HG03108 (cell line): Measurements from ENCODE around the gene DQX1.

Source experiments
- ATAC-seq: cut with Tn5 transposase; IDR thresholded peaks from one replicate; pipeline ENCODE4 v1.9.1; 2021; ENCODE audit warnings: moderate library complexity; ENCODE audit not compliant: unreplicated experiment

DQX1 gene

DNA sequence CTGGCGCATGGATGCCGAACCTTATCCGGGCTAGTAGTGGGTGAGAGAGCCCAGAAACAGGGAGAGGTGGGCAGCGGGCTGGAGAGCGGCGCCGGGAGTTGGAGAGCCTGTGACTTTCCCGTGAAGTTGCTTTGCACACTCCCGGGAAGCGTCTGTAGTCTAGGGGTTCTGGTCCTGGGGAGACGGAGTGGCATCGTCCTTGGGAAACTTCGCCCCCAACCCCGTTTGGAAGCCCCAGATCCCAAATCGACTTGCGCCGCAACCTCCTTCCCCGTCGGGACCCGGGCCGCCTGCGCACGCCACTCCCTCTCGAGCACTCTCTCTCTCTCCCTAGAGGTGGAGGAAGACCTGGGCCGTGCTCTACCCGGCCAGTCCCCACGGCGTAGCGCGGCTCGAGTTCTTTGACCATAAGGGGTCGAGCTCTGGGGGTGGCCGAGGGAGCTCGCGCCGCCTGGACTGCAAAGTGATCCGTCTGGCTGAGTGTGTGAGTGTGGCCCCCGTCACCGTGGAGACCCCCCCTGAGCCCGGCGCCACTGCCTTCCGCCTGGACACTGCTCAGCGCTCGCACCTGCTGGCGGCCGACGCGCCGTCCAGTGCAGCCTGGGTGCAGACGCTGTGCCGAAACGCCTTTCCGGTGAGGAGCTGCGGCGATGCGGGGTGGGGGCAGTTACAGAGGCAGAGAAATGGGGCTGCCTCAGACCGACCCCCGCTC, 28.9 kb upstream of the DQX1 start:
- ATAC-seq: peak; percentile 27

DNA sequence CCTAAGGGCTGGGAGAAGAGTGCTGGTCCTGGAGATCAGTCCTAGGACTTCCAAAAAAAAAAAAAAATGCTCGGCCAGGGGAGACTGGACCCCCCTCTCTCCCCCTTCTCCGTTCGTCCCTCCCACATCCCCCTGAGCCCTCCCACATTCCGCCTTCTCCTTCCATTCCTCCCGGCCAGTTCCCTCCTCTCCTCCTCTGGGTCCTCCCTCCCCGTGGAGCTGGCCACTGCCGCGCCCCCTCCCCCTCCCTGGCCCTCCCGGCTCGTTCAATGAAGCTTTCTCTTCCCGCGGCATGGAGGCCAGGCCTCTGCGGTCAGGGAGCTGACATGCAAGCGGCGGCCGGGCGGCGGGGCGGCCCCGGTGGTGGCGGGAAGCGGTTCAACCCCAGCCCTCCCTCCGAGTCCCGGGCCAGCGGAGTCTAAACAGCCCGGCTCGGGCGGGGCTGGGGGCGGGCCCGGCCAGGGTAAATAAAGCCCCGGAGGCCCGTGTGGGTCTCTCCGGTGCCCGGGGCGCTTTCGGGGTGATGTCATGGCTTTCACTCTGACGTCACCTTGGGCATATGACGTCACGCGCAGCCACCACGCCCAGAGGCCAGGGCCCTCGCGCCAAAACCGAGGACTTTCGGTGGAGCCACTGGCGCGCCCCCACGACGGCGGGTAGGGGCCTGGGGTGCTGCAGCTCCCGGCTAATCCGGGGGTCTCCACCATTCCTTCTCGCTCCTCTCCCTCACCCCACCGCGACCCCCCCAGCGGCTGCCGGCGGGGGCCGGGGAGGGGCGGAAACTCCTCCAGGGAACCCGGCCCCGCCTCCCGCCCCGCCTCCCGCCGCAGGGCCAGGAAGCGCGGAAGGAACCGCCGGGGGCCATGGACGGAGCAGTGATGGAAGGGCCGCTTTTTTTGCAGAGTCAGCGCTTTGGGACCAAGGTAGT, 28.1 kb upstream of the DQX1 start, which contains the start of the genes DOK1 and LOXL3:
Gene DOK1, plus strand, starts transcription at position 829 of the 928 bp plus-strand sequence. Its CDS starts 35 bp downstream, at position 864.
Gene LOXL3, minus strand, starts transcription at position 51 of the 928 bp plus-strand sequence. CDS start 1,308 bp downstream, outside the sequence.
- peak; percentile 50 for ATAC-seq

DNA sequence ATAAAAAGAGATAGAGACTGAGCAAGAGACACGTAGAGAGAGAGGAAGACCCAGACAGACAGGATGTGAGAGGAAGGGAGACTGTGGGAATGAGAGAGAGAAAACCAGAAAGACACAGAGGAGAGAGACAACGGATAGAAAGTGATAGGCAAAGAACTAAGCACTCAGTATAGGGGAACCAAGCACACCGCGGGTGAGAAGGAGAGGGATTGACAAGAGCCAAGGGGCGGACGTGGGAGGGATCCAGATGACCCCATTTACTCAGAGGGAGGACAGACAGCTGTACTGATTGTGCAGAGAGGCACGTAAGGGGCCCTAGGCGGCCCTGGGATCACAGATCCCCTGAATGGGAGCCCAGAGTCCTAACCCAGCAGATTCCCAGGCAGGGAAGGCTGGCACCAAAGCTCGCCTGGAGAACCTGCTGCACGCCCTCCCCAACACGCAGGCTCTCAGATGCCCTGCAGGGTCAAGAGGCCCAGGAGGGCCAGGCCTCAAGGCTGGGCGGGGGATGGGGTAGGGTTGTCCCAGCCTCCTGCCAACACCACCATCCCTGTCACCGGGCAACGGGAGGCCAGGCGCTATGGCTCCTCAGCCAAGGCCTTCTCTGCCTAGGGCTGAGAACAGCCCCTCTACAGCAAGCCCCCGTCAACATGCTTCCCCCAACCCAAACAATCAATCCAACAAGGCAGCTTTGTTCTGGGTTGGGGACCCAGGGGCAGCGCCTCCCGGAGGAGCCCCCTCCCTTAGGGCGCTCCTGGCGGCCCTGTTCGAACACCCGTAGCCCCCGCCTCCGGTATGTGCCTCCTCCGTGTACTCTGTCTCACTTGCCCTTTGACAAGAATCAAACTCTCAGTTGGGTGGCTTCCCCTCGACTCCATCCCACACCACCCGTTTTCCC, 27.1 kb upstream of the DQX1 start:
- no peak for ATAC-seq

DNA sequence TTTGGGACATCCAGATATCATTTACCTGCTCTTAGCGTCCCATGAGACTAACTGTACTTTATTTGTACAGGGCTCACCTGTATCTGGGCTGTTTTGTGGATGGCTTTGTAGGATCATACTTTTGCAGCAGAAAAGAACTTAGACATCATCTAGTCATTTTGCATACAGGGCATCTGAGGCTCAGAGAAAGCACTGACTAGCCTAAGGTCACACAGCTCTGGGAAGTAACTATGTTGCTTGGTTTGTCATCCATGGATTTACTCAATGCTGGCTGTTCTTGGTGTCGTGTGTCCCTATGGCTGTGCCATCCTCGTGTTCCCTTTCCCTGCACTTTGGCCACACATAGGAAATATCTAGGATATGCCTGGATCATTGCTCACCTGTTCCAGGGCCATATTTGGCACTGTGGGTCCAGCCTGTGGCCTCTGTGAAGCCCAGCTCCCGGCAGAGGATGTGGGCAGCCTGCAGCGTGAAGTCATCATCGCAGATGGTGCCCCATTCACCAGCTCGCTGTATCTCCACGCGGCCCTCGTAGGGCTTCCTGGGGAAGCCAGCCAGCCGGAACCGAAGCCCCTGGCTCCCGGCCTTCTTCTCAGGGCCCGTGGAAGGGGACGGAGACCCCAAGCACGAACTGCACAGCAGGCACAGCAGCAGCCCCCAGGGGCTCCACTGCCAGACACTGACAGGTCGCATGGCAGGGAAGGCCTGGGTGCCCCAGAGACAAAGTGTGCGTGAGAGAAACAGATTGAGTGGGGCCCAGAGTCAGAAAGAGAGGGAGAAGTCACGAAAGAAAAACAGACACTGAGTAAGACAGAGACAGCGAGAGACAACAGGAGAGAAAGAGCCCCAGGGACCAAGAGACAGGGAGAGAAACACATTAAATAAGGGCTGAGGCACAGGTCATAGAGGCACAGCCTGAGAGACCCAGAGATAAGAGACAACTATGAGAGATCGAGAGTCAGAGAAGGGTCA, 26.2 kb upstream of the DQX1 start:
- ATAC-seq: no peak

- ATAC-seq: no peak
Measured at GRCh38 chr2:74551530-74551929, 25.5 kb upstream of the DQX1 start.

GRCh38 chr2:74550231-74550630, 24.2 kb upstream of the DQX1 start:
- no peak for ATAC-seq

GRCh38 chr2:74548900-74549826, 23.1 kb upstream of the DQX1 start:
- ATAC-seq: peak; percentile 38

DNA sequence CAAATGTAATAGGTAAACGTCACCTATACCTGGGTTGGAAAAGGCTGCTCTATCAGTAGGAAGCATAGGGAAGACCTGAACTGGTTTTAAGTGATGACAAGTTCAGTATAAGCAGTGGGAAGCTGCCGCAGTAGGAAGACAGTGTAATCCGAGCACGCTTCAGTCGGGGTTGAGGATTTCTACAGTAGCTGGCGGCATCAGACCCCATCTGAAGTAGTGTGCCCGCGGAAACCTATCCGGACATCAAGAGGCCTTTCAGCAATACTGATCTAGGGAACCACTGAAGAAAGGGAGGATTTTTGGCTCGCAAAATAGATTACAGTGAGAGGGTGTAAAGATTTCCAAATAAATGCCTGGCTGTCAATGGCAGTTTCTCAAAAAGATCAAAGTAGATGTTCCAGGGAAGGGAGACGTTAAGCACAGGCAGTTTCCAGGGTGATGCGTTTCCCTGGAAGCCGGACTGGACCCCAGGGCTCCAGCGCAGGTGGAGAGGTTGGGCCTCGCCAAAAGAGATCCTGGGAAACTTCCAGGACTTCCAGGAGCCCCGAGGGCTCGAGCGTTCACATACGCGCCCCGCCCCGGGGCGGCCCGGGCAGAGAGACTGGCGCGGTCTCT, 22.4 kb upstream of the DQX1 start:
- ATAC-seq: no peak

GRCh38 chr2:74546004-74546403, 20.0 kb upstream of the DQX1 start:
- no peak for ATAC-seq

GRCh38 chr2:74544634-74545033, 18.6 kb upstream of the DQX1 start:
- ATAC-seq: no peak

DNA sequence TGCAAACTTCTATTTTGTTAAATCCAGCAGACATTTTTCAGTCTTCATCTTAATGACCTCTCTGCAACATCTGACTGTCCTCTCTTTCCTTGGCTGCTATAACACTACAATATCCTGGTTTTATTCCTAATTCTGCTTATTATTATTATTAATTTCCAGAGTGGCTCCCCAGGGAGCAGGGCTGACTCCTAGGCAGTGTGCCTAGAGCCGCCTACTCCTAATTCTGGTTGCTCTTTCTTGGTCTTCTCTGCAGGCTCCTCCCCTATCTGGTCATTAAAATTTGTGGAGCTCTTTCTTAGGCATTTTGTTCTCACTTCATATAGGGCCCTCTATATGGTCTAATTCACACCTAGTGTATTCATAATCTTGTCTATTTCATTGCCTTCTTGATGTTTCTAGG, 16.9 kb upstream of the DQX1 start:
- ATAC-seq: no peak

DNA sequence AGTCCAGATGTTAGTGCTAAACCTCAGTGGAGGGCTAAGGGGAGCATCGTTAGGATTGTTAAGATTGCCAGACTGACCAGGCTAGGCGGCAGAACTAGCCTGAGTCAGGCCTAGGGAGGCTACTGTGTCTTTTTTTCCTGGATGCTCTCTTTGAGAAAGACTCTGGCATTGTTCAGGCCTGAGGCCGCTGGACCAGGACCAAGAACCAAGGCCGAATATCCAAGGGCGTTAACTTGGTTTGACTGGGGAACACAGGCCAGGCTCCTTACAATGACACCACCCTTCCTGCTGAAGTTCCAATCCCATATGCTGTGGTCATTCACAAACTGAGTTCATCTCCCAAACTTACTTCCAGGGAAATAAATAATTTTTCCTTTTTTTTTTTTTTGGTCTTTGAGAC, 14.3 kb upstream of the DQX1 start:
- ATAC-seq: no peak

DNA sequence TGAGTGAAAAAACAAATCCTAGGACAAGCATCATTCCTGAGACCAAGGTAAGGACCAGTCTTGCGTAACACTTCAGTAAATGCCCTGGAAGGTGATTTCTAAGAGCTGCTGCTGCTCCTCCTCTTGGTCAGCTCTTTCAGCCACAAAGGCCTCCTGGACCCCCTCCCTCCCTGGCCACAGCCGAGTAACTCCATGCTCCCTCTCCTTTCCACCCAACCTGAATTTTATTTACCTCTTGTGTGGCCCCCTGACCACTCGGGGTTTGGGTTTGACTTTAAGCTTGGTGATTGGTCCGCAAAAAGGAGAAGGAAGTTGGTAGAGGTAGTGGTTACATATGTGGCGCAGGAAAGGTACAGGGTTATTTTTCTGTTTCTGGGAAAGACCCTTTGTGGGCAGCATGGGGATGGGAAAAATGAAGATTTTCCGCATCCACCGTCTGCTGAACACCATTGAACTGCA, 12.9 kb upstream of the DQX1 start:
- no peak for ATAC-seq

GRCh38 chr2:74537140-74537539, 11.1 kb upstream of the DQX1 start:
- ATAC-seq: no peak

GRCh38 chr2:74536166-74536950, 10.3 kb upstream of the DQX1 start:
- no peak for ATAC-seq

DNA sequence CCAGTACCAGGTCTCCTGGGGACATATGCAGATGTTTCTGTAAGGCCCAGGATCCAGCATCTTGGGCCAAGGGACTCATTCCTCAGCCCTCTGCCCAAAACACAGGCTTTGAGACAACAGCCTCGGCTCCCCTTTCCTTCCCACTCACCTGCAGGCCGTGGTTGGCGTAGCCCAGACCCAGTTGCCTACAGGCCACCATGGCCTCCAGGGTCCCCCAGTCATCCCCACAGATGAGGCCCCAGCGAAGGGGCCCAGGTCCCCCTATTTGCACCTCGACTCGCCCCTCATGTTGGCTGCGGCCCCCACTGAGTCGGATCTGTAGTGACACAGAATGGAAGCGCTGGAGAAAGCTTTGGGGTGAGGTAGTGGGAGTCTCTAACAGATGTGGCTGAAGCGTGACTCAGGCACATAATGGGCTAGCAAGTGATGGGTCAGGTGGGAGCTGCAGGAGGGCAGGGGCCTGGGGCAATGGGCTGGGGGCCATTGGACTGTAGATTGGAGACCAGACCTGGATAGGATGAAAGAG, 9.5 kb upstream of the DQX1 start:
- ATAC-seq: no peak

GRCh38 chr2:74534411-74534810, 8.4 kb upstream of the DQX1 start:
- ATAC-seq: no peak
